Suprapubic skin (tissue), 3 donors: Measurements from ENCODE around the gene OLR1.

Source experiments
- CTCF ChIP-seq, 2 donors: fragments of 200-600 bp in 1 of 2; fragments of 450-650 bp in 1 of 2; sonication (generic) in 1 of 2; IDR thresholded peaks; one replicate each; pipeline ENCODE4 v1.5.1; 2016 to 2019; ENCODE audit warnings: antibody characterized with exemption in 2 of 2, mild to moderate bottlenecking in 1 of 2, moderate library complexity in 1 of 2
- POLR2AphosphoS5 ChIP-seq, 3 donors: sonication (generic); formaldehyde crosslinking; IDR thresholded peaks; one replicate each; pipeline ENCODE4 v1.6.1; 2017; ENCODE audit warnings: antibody characterized with exemption in 3 of 3

- TF ChIP-seq CTCF (IDR thresholded peaks at IDR 0.05) (no peak), POLR2AphosphoS5 (IDR thresholded peaks at IDR 0.05) (no peak)
Measured at GRCh38 chr12:10151621-10152020, 20.3 kb downstream of the OLR1 start.
